Uterus (tissue), 4 donors: ENCODE data around the gene IL37. TPM values are rescaled to one million over a fixed set of nuclear protein-coding genes. Genes with fewer than 3 reads are reported as not detected.

Source experiments
- DNase-seq, 2 donors: peaks; one replicate each; pipeline ENCODE4 v3.0.0-alpha.2; 2019 to 2020
- H3K27ac ChIP-seq, 2 donors: fragments of 200-600 bp; sonication (generic); 1 replicate in 1 of 2; 2 replicates in 1 of 2; pipeline ENCODE4 v1.5.1; 2016 to 2018
- H3K27me3 ChIP-seq, 2 donors: fragments of 200-600 bp; sonication (generic); one replicate each; pipeline ENCODE4 v1.5.1; 2018 to 2019; ENCODE audit warnings: control low read depth in 1 of 2
- H3K36me3 ChIP-seq, 2 donors: fragments of 200-600 bp; sonication (generic); one replicate each; pipeline ENCODE4 v1.5.1; 2019; ENCODE audit warnings: control low read depth in 1 of 2
- H3K4me1 ChIP-seq, 2 donors: fragments of 200-600 bp; sonication (generic); one replicate each; pipeline ENCODE4 v1.5.1; 2018 to 2019; ENCODE audit warnings: control low read depth in 1 of 2
- H3K4me3 ChIP-seq, 2 donors: fragments of 200-600 bp; sonication (generic); 1 replicate in 1 of 2; 2 replicates in 1 of 2; pipeline ENCODE4 v1.5.1; 2018 to 2019; ENCODE audit warnings: mild to moderate bottlenecking in 1 of 2
- H3K9me3 ChIP-seq, 2 donors: fragments of 200-600 bp; sonication (generic); one replicate each; pipeline ENCODE4 v1.5.1; 2019; ENCODE audit warnings: control low read depth in 1 of 2
- CTCF ChIP-seq, 4 experiments: fragments of 200-600 bp in 2 of 4; fragments of 450-650 bp in 2 of 4; sonication (generic) in 2 of 4; IDR thresholded peaks; one replicate each; pipeline ENCODE4 v1.5.1; 2016 to 2019; ENCODE audit warnings: antibody characterized with exemption in 4 of 4, mild to moderate bottlenecking in 2 of 4, moderate library complexity in 1 of 4
- POLR2A ChIP-seq, 2 donors: fragments of 450-650 bp; IDR thresholded peaks; one replicate each; pipeline ENCODE4 v1.6.1; 2016; ENCODE audit warnings: antibody characterized with exemption in 2 of 2, mild to moderate bottlenecking in 1 of 2, moderate library complexity in 1 of 2
- intact Hi-C: fragments of 100-400 bp; cut with DNase I; formaldehyde crosslinking; loops from one replicate; pipeline ENCODE4 v1.15.1; 2023; ENCODE audit warnings: low total_unique reads
- total RNA-seq, 4 donors: library from RNA; depleted of rRNA in 3 of 4; stranded (reverse); fragments of >200 nt in 3 of 4; gene quantifications; one replicate each; pipeline versions ENCODE4 v1.1.0 to v1.2.4, GENCODE V29; 2014 to 2023
- donor health status: DM: yes; HTN: yes; CAD: no.

The IL37 gene
- total RNA-seq, 4 donors from 2014 or later: not detected

GRCh38 chr2:112916625-112917247, 5.8 kb downstream of the IL37 start:
- no peaks in the 10 kb centered on the region for H3K36me3 ChIP-seq
- H3K4me3 ChIP-seq: no peak overlapping the region
- TF ChIP-seq CTCF (IDR thresholded peaks at IDR 0.05): no peak
- TF ChIP-seq POLR2A (IDR thresholded peaks at IDR 0.05): no peak
- no peak overlapping the region for H3K27ac ChIP-seq
- intact Hi-C loops: no loop called here
- DNase-seq: no peak
- H3K4me1 ChIP-seq: no peaks in the 10 kb centered on the region
- no peaks in the 10 kb centered on the region for H3K27me3 ChIP-seq
- no peaks in the 10 kb centered on the region for H3K9me3 ChIP-seq

GRCh38 chr2:112917856-112918255, 6.9 kb downstream of the IL37 start:
- Histone ChIP-seq H3K27ac (no peak overlapping the region), H3K36me3 (no peaks in the 10 kb centered on the region), H3K27me3 (no peaks in the 10 kb centered on the region), H3K9me3 (no peaks in the 10 kb centered on the region), H3K4me3 (no peak overlapping the region), H3K4me1 (no peaks in the 10 kb centered on the region)
- TF ChIP-seq POLR2A (IDR thresholded peaks at IDR 0.05) (no peak), CTCF (IDR thresholded peaks at IDR 0.05) (no peak)
- no peak for DNase-seq
- intact Hi-C loops: no loop called here

GRCh38 chr2:112918256-112918655, 7.3 kb downstream of the IL37 start:
- TF ChIP-seq CTCF (IDR thresholded peaks at IDR 0.05) (no peak), POLR2A (IDR thresholded peaks at IDR 0.05) (no peak)
- H3K27me3 ChIP-seq: no peaks in the 10 kb centered on the region
- DNase-seq: no peak
- H3K36me3 ChIP-seq: no peaks in the 10 kb centered on the region
- no peaks in the 10 kb centered on the region for H3K9me3 ChIP-seq
- no peaks in the 10 kb centered on the region for H3K4me1 ChIP-seq
- intact Hi-C loops: no loop called here
- no peak overlapping the region for H3K4me3 ChIP-seq
- no peak overlapping the region for H3K27ac ChIP-seq

GRCh38 chr2:112919086-112919485, 8.1 kb downstream of the IL37 start:
- H3K27me3 ChIP-seq: no peaks in the 10 kb centered on the region
- DNase-seq: no peak
- no peak overlapping the region for H3K27ac ChIP-seq
- intact Hi-C loops: no loop called here
- TF ChIP-seq CTCF (IDR thresholded peaks at IDR 0.05) (no peak), POLR2A (IDR thresholded peaks at IDR 0.05) (no peak)
- H3K36me3 ChIP-seq: no peaks in the 10 kb centered on the region
- H3K4me1 ChIP-seq: no peaks in the 10 kb centered on the region
- no peaks in the 10 kb centered on the region for H3K9me3 ChIP-seq
- no peak overlapping the region for H3K4me3 ChIP-seq

- TF ChIP-seq POLR2A (IDR thresholded peaks at IDR 0.05) (no peak), CTCF (IDR thresholded peaks at IDR 0.05) (no peak)
- no peak for DNase-seq
- no peaks in the 10 kb centered on the region for H3K36me3 ChIP-seq
- H3K9me3 ChIP-seq: no peaks in the 10 kb centered on the region
- H3K4me1 ChIP-seq: no peaks in the 10 kb centered on the region
- no peak overlapping the region for H3K4me3 ChIP-seq
- H3K27ac ChIP-seq: no peak overlapping the region
- no peaks in the 10 kb centered on the region for H3K27me3 ChIP-seq
- intact Hi-C loops: no loop called here
Measured at GRCh38 chr2:112920923-112921532, 10.1 kb downstream of the IL37 start.
